KBM-7 (cell line): ENCODE measurements around the gene MEGF10.

Experiments used
- DNase-seq: peaks from one replicate; pipeline ENCODE4 v3.0.0-alpha.2; 2015
- in situ Hi-C: fragments of 300-500 bp; cut with MboI; formaldehyde crosslinking; loops from 2 replicates; pipeline ENCODE4 v1.14.3; 2020; ENCODE audit warnings: low sequenced_read_pairs, low pct_unique_long_range_greater_than_20kb, mixed read lengths

MEGF10 gene

GRCh38 chr5:127399068-127399467, 108.5 kb downstream of the MEGF10 start:
- DNase-seq = no peak
- in situ Hi-C loops = no loop called here

DNA sequence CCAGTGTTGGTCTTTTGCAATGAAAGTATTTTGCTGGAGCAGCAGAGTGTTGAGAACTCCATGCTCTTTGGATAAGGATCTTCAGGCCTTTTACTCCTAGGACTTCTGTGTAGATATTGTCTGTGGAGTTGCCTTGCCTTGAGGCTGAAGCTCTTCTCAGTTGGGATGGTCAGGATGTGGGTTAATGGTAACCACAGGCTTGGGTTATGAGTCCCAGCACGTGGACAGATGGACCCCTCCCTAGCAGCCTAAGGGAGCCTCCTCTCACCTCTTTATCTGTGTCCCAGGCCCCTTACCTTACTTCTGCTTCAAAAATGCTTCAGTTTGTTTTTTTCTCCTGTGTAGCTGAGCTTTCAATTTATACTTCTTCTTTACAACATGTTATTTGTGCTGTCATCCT, 109.9 kb downstream of the MEGF10 start:
- in situ Hi-C loops = no loop called here
- peak; percentile 86 for DNase-seq

DNA sequence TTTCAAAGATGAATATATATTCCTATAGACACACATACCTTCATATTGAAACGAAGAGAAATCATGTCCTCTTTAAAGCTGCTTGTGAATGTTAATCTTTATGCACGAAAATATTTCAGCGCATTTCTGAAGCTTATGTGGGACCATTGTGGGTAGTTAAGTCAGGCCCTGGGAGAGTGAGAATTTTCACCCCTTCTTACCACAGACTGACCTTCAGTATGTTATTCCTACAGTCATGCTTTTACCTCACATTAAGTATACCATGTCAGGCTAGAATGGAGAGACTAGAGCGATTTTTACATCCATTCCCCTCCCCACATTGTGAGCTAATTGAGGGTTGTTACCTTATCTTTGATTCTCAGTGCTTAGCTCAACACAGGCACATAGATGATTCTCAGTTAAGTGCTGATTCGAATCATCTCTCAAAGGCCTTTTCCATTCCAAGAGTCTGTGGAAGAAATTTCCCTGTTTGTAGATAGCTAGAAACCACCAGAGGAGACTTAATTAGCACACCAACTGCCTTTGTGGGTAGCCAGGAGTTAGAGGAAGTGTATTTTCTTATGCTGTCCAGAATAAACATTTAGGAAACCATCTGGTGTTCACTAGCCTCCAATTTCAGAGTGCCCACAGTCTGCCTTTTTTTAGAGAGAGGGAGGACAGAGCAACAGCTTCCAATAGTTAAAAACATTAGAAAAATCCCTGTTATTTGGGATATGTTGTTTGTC, 110.5 kb downstream of the MEGF10 start:
- in situ Hi-C loops = no loop called here
- peak; percentile 87 for DNase-seq

- in situ Hi-C loops = no loop called here
- DNase-seq = no peak
These were observed 111.8 kb downstream of the MEGF10 start for GRCh38 chr5:127402361-127402760.

DNA sequence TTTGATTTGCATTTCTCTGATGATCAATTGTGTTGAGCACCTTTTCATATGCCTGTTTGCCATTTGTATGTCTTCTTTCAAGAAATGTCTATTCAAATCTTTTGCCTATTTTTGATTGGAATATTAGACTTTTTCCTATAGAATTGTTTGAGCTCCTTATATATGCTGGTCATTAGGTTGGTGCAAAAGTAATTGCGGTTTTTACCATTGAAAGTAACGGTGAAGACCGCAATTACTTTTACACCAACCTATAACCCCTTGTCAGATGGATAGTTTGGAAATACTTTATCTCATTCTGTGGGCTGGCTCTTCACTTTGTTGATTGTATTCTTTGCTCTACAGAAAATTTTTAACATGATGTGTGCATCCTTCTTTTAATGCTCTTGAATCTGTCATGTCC, 113.6 kb downstream of the MEGF10 start:
- in situ Hi-C loops = no loop called here
- no peak for DNase-seq

- in situ Hi-C loops = no loop called here
- peak; percentile 38 for DNase-seq
These were observed 115.9 kb downstream of the MEGF10 start for GRCh38 chr5:127406326-127407121.

- in situ Hi-C loops = no loop called here
- no peak for DNase-seq
These were observed 118.8 kb downstream of the MEGF10 start for GRCh38 chr5:127409246-127409917.

DNA sequence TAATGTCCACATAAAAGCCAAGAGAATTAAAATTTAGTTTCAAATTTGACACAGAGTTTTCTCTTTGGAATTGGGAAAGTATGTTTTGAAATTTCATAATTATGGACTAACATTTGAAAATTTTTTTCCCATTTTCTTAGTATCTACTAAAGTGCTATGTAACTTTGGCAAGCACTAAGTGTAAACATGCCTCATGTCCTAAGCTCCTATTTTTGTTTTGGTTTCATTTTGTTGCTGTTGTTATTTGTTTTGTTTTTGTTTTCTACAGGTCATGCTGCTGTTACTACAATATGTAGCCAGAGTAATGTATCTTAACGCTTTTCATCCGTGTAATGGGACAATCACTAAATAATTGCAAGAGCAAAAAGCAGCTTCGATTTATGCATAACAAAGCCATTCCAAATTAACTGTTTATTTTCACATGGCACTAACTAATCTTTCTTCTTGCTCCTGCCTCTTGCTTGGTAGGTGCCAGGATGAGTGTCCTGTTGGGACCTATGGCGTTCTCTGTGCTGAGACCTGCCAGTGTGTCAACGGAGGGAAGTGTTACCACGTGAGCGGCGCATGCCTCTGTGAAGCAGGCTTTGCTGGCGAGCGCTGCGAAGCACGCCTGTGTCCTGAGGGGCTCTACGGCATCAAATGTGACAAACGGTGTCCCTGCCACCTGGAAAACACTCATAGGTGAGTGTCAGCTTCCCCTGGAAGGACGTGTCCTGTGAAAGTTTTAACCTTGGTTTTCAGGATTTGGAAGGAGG, 119.5 kb downstream of the MEGF10 start:
- in situ Hi-C loops = no loop called here

DNA sequence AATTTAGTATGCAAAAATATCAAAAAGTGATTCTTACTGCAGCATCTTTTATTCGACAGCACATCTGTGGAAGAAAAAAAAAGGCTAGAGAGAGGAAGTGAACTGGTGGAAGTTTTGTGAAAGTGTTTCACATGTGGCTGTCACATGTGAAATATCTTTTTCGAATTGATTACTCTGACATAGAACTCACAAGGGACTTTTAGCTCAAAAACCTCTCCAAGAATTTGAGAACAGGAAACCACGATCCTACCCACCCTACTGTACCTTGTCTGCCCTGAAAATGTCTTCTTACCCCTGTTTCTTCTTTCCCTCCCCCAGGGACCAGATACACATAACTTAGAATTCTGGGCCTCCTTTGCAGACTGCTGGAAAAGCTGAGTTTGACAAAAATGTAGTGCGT, 120.4 kb downstream of the MEGF10 start:
- in situ Hi-C loops = no loop called here

More for the DNA sequence above, 119.5 kb downstream of the MEGF10 start:
- no peak for DNase-seq

GRCh38 chr5:127411381-127411780, 120.8 kb downstream of the MEGF10 start:
- DNase-seq = no peak
- in situ Hi-C loops = no loop called here

More for the DNA sequence above, 120.4 kb downstream of the MEGF10 start:
- DNase-seq = peak; percentile 63

DNA sequence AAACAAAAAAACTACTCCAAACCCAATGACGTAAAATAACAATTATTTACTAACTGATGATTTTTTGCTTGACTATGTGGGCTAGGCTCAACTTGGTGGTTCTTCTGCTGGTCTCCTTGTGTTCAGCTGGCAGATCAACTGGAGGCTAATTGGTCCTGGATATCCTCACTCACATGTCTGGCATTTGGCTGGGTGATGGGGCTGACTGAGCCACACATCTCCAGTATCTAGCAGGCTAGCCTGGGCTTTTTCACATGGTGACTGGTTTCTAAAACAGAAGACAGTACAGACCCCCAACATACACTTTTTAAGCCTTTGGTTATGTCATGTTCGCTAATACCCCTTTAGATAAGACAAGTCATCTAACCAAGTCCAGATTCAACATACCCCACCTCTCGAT, 122.1 kb downstream of the MEGF10 start:
- in situ Hi-C loops = no loop called here

GRCh38 chr5:127415034-127415433, 124.4 kb downstream of the MEGF10 start:
- no peak for DNase-seq
- in situ Hi-C loops = no loop called here

More for the DNA sequence above, 122.1 kb downstream of the MEGF10 start:
- DNase-seq = no peak

DNA sequence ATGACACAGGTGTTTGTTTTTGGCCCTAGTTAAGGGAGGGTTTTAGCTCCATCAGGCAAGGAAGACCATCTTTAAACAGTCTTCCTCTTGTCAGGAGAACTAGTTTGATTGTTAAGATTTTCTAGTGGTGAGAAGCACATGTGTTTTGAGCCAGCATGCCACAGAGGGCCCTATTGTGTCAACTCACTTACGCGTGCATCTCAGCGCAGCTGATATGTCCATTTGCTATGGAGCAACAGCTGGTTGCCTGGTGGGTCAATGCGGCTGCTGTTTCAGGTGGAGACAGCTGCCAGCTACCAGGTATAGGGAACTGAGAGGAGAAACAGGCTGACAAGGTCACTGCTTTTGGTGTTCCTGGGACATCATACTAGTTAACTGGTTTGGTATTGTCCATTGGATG, 126.3 kb downstream of the MEGF10 start:
- DNase-seq = no peak
- in situ Hi-C loops = no loop called here

DNA sequence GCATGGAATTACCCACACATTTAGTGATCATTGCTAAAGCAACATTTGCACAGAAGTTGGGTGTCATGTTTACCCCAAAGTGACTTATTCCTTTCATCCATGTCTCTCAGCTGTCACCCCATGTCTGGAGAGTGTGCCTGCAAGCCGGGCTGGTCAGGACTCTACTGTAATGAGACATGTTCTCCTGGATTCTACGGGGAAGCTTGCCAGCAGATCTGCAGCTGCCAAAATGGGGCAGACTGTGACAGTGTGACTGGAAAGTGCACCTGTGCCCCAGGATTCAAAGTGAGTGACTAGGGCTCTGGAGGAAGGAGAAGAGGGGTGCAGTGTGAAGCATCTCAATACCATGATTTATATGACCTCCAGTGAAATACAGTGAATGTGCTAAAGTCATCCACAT, 126.9 kb downstream of the MEGF10 start:
- no peak for DNase-seq
- in situ Hi-C loops = no loop called here

DNA sequence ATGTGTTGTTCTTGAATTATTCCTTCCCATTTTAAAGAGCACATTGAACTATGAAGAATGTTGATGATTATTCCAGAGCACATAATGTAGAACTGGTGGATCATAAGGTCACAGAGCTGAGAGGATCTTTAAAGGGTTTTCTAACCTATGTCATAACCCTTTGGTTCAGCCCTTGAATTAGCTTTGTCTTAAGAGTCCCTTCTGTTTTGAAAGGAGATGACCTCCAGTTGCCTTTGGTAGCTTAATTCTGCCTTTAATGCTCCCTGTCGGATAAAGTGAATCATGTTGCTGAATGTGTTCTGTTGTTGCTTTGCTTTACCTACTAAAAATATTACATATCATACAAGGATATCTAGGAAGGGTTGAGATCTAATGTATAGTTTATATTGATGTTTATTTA, 127.8 kb downstream of the MEGF10 start:
- no peak for DNase-seq
- in situ Hi-C loops = no loop called here

- no peak for DNase-seq
- in situ Hi-C loops = no loop called here
These were observed 128.5 kb downstream of the MEGF10 start for GRCh38 chr5:127418974-127419682.

- no peak for DNase-seq
- in situ Hi-C loops = no loop called here
These were observed 129.2 kb downstream of the MEGF10 start for GRCh38 chr5:127419683-127420257.

- DNase-seq = no peak
- in situ Hi-C loops = no loop called here
These were observed 130.2 kb downstream of the MEGF10 start for GRCh38 chr5:127420758-127421157.
